Adrenal gland (tissue), 12 donors: ENCODE data around the gene MYEOV. TPM values are rescaled to one million over a fixed set of nuclear protein-coding genes. Genes with fewer than 3 reads are reported as not detected.

Experiments used
- DNase-seq, 7 donors: peaks; one replicate each; pipeline ENCODE4 v3.0.0-alpha.2; 2019 to 2020
- H3K27ac ChIP-seq, 5 donors: fragments of 200-600 bp; sonication (generic) in 4 of 5; 1 replicate in 3 of 5; 2 replicates in 2 of 5; pipeline versions ENCODE4 v1.5.1 to v1.8.0; 2016 to 2020; ENCODE audit warnings: mild to moderate bottlenecking in 1 of 5
- H3K27me3 ChIP-seq: fragments of 200-600 bp; 2 replicates; pipeline ENCODE4 v1.8.0; 2021
- H3K36me3 ChIP-seq, 2 donors: fragments of 200-600 bp; replicated peaks in 1 of 2; 1 replicate in 1 of 2; 2 replicates in 1 of 2; pipeline versions ENCODE4 v1.5.1 to v1.8.0; 2018 to 2022
- H3K4me1 ChIP-seq, 2 donors: fragments of 200-600 bp; replicated peaks in 1 of 2; 1 replicate in 1 of 2; 2 replicates in 1 of 2; pipeline versions ENCODE4 v1.5.1 to v1.8.0; 2018 to 2021
- H3K4me3 ChIP-seq, 4 donors: fragments of 200-600 bp; sonication (generic) in 3 of 4; one replicate each; pipeline ENCODE4 v1.5.1; 2016 to 2018
- H3K9me3 ChIP-seq, 3 donors: fragments of 200-600 bp; sonication (generic) in 1 of 3; replicated peaks in 1 of 3; 1 replicate in 2 of 3; 2 replicates in 1 of 3; pipeline versions ENCODE4 v1.5.1 to v1.8.0; 2016 to 2021
- POLR2A ChIP-seq, 2 donors: fragments of 450-650 bp; IDR thresholded peaks; one replicate each; pipeline ENCODE4 v1.6.1; 2017; ENCODE audit warnings: antibody characterized with exemption in 2 of 2, mild to moderate bottlenecking in 2 of 2, moderate library complexity in 1 of 2
- WGBS, 4 donors: extraction: QIAGEN DNeasy Blood & Tissue Kit in 2 of 4; methylation state at CpG; one replicate each; pipeline versions ENCODE4 v1.1.5 to v1.1.7; 2013 to 2017; 5-methylcytosine and 5-hydroxymethylcytosine counted together
- intact Hi-C, 2 donors: fragments of 100-400 bp; cut with DNase I; formaldehyde crosslinking; loops; one replicate each; pipeline versions ENCODE4 v1.14.1 to v1.15.0; 2022 to 2023
- polyA plus RNA-seq, 3 donors: library from polyadenylated mRNA; stranded (reverse); fragments of 200-250 nt in 2 of 3; fragments of 350-450 nt in 1 of 3; fragmentation: Illumina TruSeq in 1 of 3; extraction: RNeasy Lipid Tissue Mini Kit (QIAGEN cat#74804) in 1 of 3; gene quantifications; one replicate each; pipeline ENCODE4 v1.2.3, GENCODE V29; 2013 to 2014
- total RNA-seq, 9 donors: library from RNA; depleted of rRNA in 4 of 9; stranded (reverse); fragments of >200 nt in 4 of 9; fragments of 120-200 nt in 1 of 9; fragmentation: NEBNext Ultra II Directional in 1 of 9; extraction: Animal tissue kit (Norgen Biotek cat#: 25700) in 1 of 9; gene quantifications; one replicate each; pipeline versions ENCODE4 v1.1.0 to v1.2.4, GENCODE V29; 2013 to 2023
- TF ChIP-seq, protein P1 (sequence below), 6 experiments: fragments of 450-650 bp in 4 of 6; fragments of 200-600 bp in 2 of 6; sonication (generic) in 1 of 6; IDR thresholded peaks; 1 replicate in 5 of 6; 2 replicates in 1 of 6; pipeline versions ENCODE4 v1.5.1 to v1.8.0; 2016 to 2021; ENCODE audit warnings: antibody characterized with exemption in 6 of 6, mild to moderate bottlenecking in 2 of 6, moderate library complexity in 1 of 6
- donor health status: healthy with polysubstance abuse.
- donor health status: Bipolar disorder and iron deficiency.
- donor health status: DM: yes; HTN: yes; CAD: no.
- donor health status: DM: no; HTN: no; CAD: no.
- donor health status: DM: no; HTN: no; CAD: no.
- donor health status: DM: yes; HTN: yes; CAD: no.

Gene MYEOV
- total and polyA plus RNA-seq, 12 donors = 0.06 to 1.6 (median 0.32) TPM; not detected in 3

DNA sequence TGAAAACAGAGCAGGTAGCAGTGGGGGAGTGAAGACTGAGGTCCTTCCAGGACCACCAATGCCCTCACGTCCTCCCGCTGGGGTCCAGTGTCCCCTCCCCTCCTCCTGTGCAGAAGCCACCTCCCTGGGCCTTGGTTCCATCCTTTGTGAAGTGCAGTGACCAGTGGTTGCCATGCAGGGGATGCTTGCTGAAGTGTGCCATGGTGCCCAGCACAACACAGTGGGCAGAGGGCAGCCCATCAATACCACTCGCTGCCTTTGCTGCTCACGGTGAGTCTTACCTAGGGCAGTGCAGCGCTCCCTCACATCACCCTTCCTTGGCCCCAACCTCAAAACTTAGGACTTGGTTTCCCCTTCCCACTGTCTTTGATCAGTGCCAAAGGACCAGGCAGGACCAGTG, 12.9 kb downstream of the MYEOV start:
- H3K9me3 ChIP-seq = no peaks in the 10 kb centered on the region
- no peaks in the 10 kb centered on the region for H3K27me3 ChIP-seq
- H3K27ac ChIP-seq = no peak overlapping the region
- no peak for DNase-seq
- intact Hi-C loops = no loop called here
- TF ChIP-seq, protein P1, sequence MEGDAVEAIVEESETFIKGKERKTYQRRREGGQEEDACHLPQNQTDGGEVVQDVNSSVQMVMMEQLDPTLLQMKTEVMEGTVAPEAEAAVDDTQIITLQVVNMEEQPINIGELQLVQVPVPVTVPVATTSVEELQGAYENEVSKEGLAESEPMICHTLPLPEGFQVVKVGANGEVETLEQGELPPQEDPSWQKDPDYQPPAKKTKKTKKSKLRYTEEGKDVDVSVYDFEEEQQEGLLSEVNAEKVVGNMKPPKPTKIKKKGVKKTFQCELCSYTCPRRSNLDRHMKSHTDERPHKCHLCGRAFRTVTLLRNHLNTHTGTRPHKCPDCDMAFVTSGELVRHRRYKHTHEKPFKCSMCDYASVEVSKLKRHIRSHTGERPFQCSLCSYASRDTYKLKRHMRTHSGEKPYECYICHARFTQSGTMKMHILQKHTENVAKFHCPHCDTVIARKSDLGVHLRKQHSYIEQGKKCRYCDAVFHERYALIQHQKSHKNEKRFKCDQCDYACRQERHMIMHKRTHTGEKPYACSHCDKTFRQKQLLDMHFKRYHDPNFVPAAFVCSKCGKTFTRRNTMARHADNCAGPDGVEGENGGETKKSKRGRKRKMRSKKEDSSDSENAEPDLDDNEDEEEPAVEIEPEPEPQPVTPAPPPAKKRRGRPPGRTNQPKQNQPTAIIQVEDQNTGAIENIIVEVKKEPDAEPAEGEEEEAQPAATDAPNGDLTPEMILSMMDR (IDR thresholded peaks at IDR 0.05) = no peak
- no peak for TF ChIP-seq POLR2A (IDR thresholded peaks at IDR 0.05)
- no peak overlapping the region for H3K4me3 ChIP-seq
- peaks cover 3 to 4% of the 10 kb centered on the region in 2 donors for H3K4me1 ChIP-seq
- no peaks in the 10 kb centered on the region for H3K36me3 ChIP-seq
- WGBS, 4 donors = 90 to 95% (median 94%) methylated on average over 5 of the region's 5 CpGs

- TF ChIP-seq, protein P1 (IDR thresholded peaks at IDR 0.05) = no peak
- TF ChIP-seq POLR2A (IDR thresholded peaks at IDR 0.05) = no peak
- no peaks in the 10 kb centered on the region for H3K9me3 ChIP-seq
- H3K27me3 ChIP-seq = no peaks in the 10 kb centered on the region
- intact Hi-C loops = no loop called here
- no peak overlapping the region for H3K4me3 ChIP-seq
- DNase-seq = no peak
- no peak overlapping the region for H3K27ac ChIP-seq
- H3K4me1 ChIP-seq = peaks cover 0 to 9% of the 10 kb centered on the region in 2 donors
- no peaks in the 10 kb centered on the region for H3K36me3 ChIP-seq
- WGBS, 4 donors = 83 to 91% (median 87%) methylated on average over 5 to 6 of the region's 6 CpGs
These were observed 13.5 kb downstream of the MYEOV start for GRCh38 chr11:69307421-69307820.

- WGBS, 4 donors = 85 to 90% (median 90%) methylated on average over 12 of the region's 12 CpGs
- Histone ChIP-seq H3K36me3 (no peaks in the 10 kb centered on the region), H3K4me1 (peaks cover 0 to 15% of the 10 kb centered on the region in 2 donors), H3K27ac (no peak overlapping the region), H3K9me3 (no peaks in the 10 kb centered on the region), H3K4me3 (no peak overlapping the region), H3K27me3 (no peaks in the 10 kb centered on the region)
- intact Hi-C loops = no loop called here
- DNase-seq = no peak
- no peak for TF ChIP-seq POLR2A (IDR thresholded peaks at IDR 0.05)
- TF ChIP-seq, protein P1 (IDR thresholded peaks at IDR 0.05) = no peak
These were observed 14.0 kb downstream of the MYEOV start for GRCh38 chr11:69307871-69308431.

GRCh38 chr11:69308491-69308911, 14.5 kb downstream of the MYEOV start:
- intact Hi-C loops = no loop called here
- TF ChIP-seq, protein P1 (IDR thresholded peaks at IDR 0.05) = no peak
- no peak for TF ChIP-seq POLR2A (IDR thresholded peaks at IDR 0.05)
- Histone ChIP-seq H3K4me1 (peaks cover 0 to 16% of the 10 kb centered on the region in 2 donors), H3K27ac (no peak overlapping the region), H3K9me3 (no peaks in the 10 kb centered on the region), H3K27me3 (no peaks in the 10 kb centered on the region), H3K4me3 (no peak overlapping the region), H3K36me3 (no peaks in the 10 kb centered on the region)
- DNase-seq = no peak
- WGBS, 4 donors = 97 to 100% (median 97%) methylated on average over 5 to 9 of the region's 9 CpGs
